Heart left ventricle (tissue), 16 donors: ENCODE data around the gene SLC36A2. TPM values are rescaled to one million over a fixed set of nuclear protein-coding genes. Genes with fewer than 3 reads are reported as not detected.

Experiments
- ATAC-seq, 4 donors: fragments of 200-7000 bp; cut with Tn5 transposase; one replicate each; pipeline ENCODE4 v1.9.1; 2020 to 2022; ENCODE audit warnings: moderate library complexity in 4 of 4, mild to moderate bottlenecking in 3 of 4, moderate number of reproducible peaks in 1 of 4
- DNase-seq, 5 donors: peaks; one replicate each; pipeline ENCODE4 v3.0.0-alpha.2; 2020
- H3K27ac ChIP-seq, 12 donors: fragments of 200-600 bp; sonication (generic) in 4 of 12; one replicate each; pipeline versions ENCODE4 v1.5.0 to v1.8.0; 2016 to 2022; ENCODE audit warnings: mild to moderate bottlenecking in 2 of 12
- H3K27me3 ChIP-seq, 9 donors: fragments of 200-600 bp; sonication (generic) in 2 of 9; one replicate each; pipeline versions ENCODE4 v1.5.1 to v1.8.0; 2016 to 2022; ENCODE audit warnings: mild to moderate bottlenecking in 3 of 9
- H3K36me3 ChIP-seq, 9 donors: fragments of 200-600 bp; sonication (generic) in 2 of 9; one replicate each; pipeline versions ENCODE4 v1.5.0 to v1.8.0; 2018 to 2022; ENCODE audit warnings: mild to moderate bottlenecking in 2 of 9
- H3K4me1 ChIP-seq, 12 donors: fragments of 200-600 bp; sonication (generic) in 4 of 12; one replicate each; pipeline versions ENCODE4 v1.5.0 to v1.8.0; 2016 to 2022; ENCODE audit warnings: mild to moderate bottlenecking in 3 of 12
- H3K4me3 ChIP-seq, 12 donors: fragments of 200-600 bp; sonication (generic) in 4 of 12; one replicate each; pipeline versions ENCODE4 v1.5.0 to v1.8.0; 2017 to 2022; ENCODE audit warnings: mild to moderate bottlenecking in 9 of 12, moderate library complexity in 4 of 12
- H3K9me3 ChIP-seq, 12 donors: fragments of 200-600 bp; sonication (generic) in 4 of 12; one replicate each; pipeline versions ENCODE4 v1.5.0 to v1.8.0; 2016 to 2022; ENCODE audit warnings: mild to moderate bottlenecking in 1 of 12
- CTCF ChIP-seq, 12 donors: fragments of 200-600 bp; sonication (generic) in 4 of 12; IDR thresholded peaks; one replicate each; pipeline versions ENCODE4 v1.5.0 to v1.8.0; 2018 to 2022; ENCODE audit warnings: antibody characterized with exemption in 12 of 12, mild to moderate bottlenecking in 5 of 12
- POLR2A ChIP-seq, 2 donors: fragments of 450-650 bp; IDR thresholded peaks; one replicate each; pipeline ENCODE4 v1.6.1; 2017; ENCODE audit warnings: antibody characterized with exemption in 2 of 2, mild to moderate bottlenecking in 2 of 2, moderate library complexity in 2 of 2
- WGBS, 4 donors: extraction: QIAGEN DNeasy Blood & Tissue Kit in 2 of 4; methylation state at CpG; one replicate each; pipeline versions ENCODE4 v1.1.5 to v1.1.7; 2013 to 2018; 5-methylcytosine and 5-hydroxymethylcytosine counted together
- intact Hi-C, 10 donors: fragments of 100-400 bp; cut with DNase I; formaldehyde crosslinking; loops; one replicate each; pipeline versions ENCODE4 v1.11.1 to v1.14.2; 2022
- polyA plus RNA-seq, 2 donors: library from polyadenylated mRNA; stranded (reverse); fragments of 200-250 nt; gene quantifications; one replicate each; pipeline ENCODE4 v1.2.3, GENCODE V29; 2013
- total RNA-seq, 9 donors: library from RNA; depleted of rRNA in 2 of 9; stranded (reverse); fragments of >200 nt in 2 of 9; fragmentation: NEBNext Ultra II Directional in 3 of 9; extraction: Animal tissue kit (Norgen Biotek cat#: 25700) in 3 of 9; gene quantifications; one replicate each; pipeline versions ENCODE4 v1.1.0 to v1.2.4, GENCODE V29; 2016 to 2023
- donor health status: ischemic (EF 13 %, LVEDD 7.1; RV severe dilation, severe dysfunction).
- donor health status: healthy with polysubstance abuse.
- donor health status: DM: no; HTN: yes; CAD: no.
- donor health status: DM: no; HTN: no; CAD: no.
- donor health status: ischemic (EF 25% LVEDD 6.9; RV normal size, moderate dysfunction).
- donor health status: ischemic (EF 25% LVEDD 5.7; RV mildly dilated, moderate dysfunction).
- donor health status: healthy.
- donor health status: DM: yes; HTN: yes; CAD: no.
- donor health status: ischemic (EF 35%, LVEDD 5.7; RV mildly dilated, moderate dysfunction).
- donor health status: nonischemic (EF 11% LVEDD 7.7; RV severe dilation, severe dysfunction).
- donor health status: DM: yes; HTN: yes; CAD: no.
- donor health status: PGD.
- donor health status: ischemic (EF 29% LVEDD 5.4; RV normal size, mild dysfunction).
- donor health status: nonischemic (EF 23%, LVEDD 6.1; RV moderate dilation, normal function).

The SLC36A2 gene
- total and polyA plus RNA-seq, 11 donors, result 0.03 to 0.25 (median 0.14) TPM; not detected in 6

DNA sequence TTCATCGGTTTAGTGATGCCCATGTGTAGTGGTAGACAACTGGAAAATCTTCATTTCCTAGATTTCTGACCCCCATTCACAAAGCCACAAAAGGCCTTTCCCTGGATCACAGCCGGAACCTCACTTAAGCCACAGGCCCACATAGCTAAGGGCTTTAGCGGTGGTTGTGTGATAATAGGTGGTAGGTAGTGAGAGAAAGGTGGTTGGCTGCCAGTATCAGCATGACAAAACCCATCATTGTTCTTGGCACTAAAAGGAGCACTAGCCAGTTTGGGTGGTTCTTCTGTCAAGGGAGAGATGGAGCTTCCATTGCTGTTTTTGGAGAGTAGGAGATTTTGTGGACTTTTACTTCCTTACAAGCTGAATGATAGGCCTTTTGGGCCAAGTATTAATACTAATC is 9.7 kb upstream of the SLC36A2 start:
- intact Hi-C loops, result no loop called here

GRCh38 chr5:151351671-151352070 is 4.3 kb upstream of the SLC36A2 start:
- ATAC-seq, result no peak
- intact Hi-C loops, result no loop called here
- DNase-seq, result no peak
- 86 to 96% (median 90%) methylated on average over 1 of the region's 1 CpG for WGBS, 4 donors
- TF ChIP-seq POLR2A (IDR thresholded peaks at IDR 0.05), result no peak
- TF ChIP-seq CTCF (IDR thresholded peaks at IDR 0.05), result no peak
- Histone ChIP-seq H3K4me3 (no peak overlapping the region), H3K36me3 (no peaks in the 10 kb centered on the region), H3K4me1 (peaks cover 0 to 5% (median 0%) of the 10 kb centered on the region in 12 donors), H3K9me3 (no peaks in the 10 kb centered on the region), H3K27ac (no peak overlapping the region), H3K27me3 (peaks cover 0 to 2% (median 0%) of the 10 kb centered on the region in 9 donors)

More for the DNA sequence above, 9.7 kb upstream of the SLC36A2 start:
- DNase-seq (no peak), ATAC-seq (no peak)
- no peaks in the 10 kb centered on the region for H3K36me3 ChIP-seq
- H3K27me3 ChIP-seq, result no peaks in the 10 kb centered on the region
- H3K9me3 ChIP-seq, result peaks cover 0 to 13% (median 6%) of the 10 kb centered on the region in 12 donors
- 84 to 88% (median 86%) methylated on average over 3 of the region's 3 CpGs for WGBS, 4 donors
- no peak for TF ChIP-seq POLR2A (IDR thresholded peaks at IDR 0.05)
- no peak for TF ChIP-seq CTCF (IDR thresholded peaks at IDR 0.05)
- H3K4me3 ChIP-seq, result no peak overlapping the region
- no peak overlapping the region for H3K27ac ChIP-seq
- H3K4me1 ChIP-seq, result no peaks in the 10 kb centered on the region

GRCh38 chr5:151348789-151349188 is 1.4 kb upstream of the SLC36A2 start:
- ATAC-seq, result no peak
- intact Hi-C loops, result no loop called here

More at GRCh38 chr5:151348789-151349188, 1.4 kb upstream of the SLC36A2 start:
- TF ChIP-seq CTCF (IDR thresholded peaks at IDR 0.05), result no peak
- TF ChIP-seq POLR2A (IDR thresholded peaks at IDR 0.05), result no peak
- H3K4me3 ChIP-seq, result no peak overlapping the region
- no peak overlapping the region for H3K27ac ChIP-seq
- no peaks in the 10 kb centered on the region for H3K9me3 ChIP-seq
- WGBS, 4 donors, result 28 to 42% (median 36%) methylated on average over 6 of the region's 6 CpGs
- no peaks in the 10 kb centered on the region for H3K36me3 ChIP-seq
- no peak for DNase-seq
- peaks cover 0 to 19% (median 4%) of the 10 kb centered on the region in 12 donors for H3K4me1 ChIP-seq
- peaks cover 0 to 4% (median 0%) of the 10 kb centered on the region in 9 donors for H3K27me3 ChIP-seq
